HepG2 (cell line): ENCODE measurements around the gene WDR7. TPM values are rescaled to one million over a fixed set of nuclear protein-coding genes. Genes with fewer than 3 reads are reported as not detected.

Experiments
- ATAC-seq: fragments of 200-7000 bp; cut with Tn5 transposase; 3 replicates; pipeline ENCODE4 v1.9.1; 2020; ENCODE audit warnings: mild to moderate bottlenecking, moderate library complexity
- BruUV-seq: library from RNA; stranded (reverse); fragments of 400-500 nt; replicated peaks from 2 replicates; lab custom pipeline; 2021; lab: Mats Ljungman, UMichigan
- CTCF ChIA-PET: fragments of 300-600 bp; formaldehyde crosslinking; extraction: SDS; loops from one replicate; lab custom pipeline; 2021; ENCODE audit warnings: low total read pairs, inconsistent platforms, low intra/inter-chr PET ratio; lab: Yijun Ruan, JAX
- POLR2A ChIA-PET: fragments of 350-600 bp; sonication (Branson Sonifier 250); formaldehyde crosslinking; loops from one replicate; lab custom pipeline; 2020; ENCODE audit warnings: antibody characterized with exemption, inconsistent platforms; lab: Yijun Ruan, JAX
- DNase-seq: peaks from one replicate; pipeline ENCODE4 v3.0.0-alpha.2; 2015; ENCODE audit warnings: low spot score
- FAIRE-seq: peaks from 3 replicates; lab custom pipeline; 2011; peaks lifted over from hg19 to GRCh38; lab: Jason Lieb, UNC
- H2AFZ ChIP-seq: one replicate; pipeline ENCODE4 v1.6.1; 2011; ENCODE audit warnings: low read length, inconsistent platforms
- H3K27ac ChIP-seq: fragments of 300-600 bp; 3 replicates; pipeline ENCODE4 v1.8.0; 2011; ENCODE audit warnings: mixed run types, mild to moderate bottlenecking, mixed read lengths, low read length, inconsistent platforms; ENCODE audit not compliant: insufficient read depth; ENCODE audit errors: extremely low read length
- H3K27me3 ChIP-seq, 2 experiments: fragments of 200-600 bp in 1 of 2; 2 replicates in 1 of 2; 3 replicates in 1 of 2; pipeline versions ENCODE4 v1.6.0 to v1.8.0; 2011; ENCODE audit warnings: low read length in 2 of 2, mild to moderate bottlenecking in 2 of 2, moderate library complexity in 2 of 2, inconsistent platforms in 1 of 2; ENCODE audit not compliant: insufficient read depth in 2 of 2, control insufficient read depth in 1 of 2
- H3K36me3 ChIP-seq, 2 experiments: fragments of 200-600 bp in 1 of 2; replicated peaks in 1 of 2; 2 replicates in 1 of 2; 3 replicates in 1 of 2; pipeline versions ENCODE4 v1.5.1 to v1.8.0; 2011; ENCODE audit warnings: low read length in 2 of 2, inconsistent platforms in 1 of 2; ENCODE audit not compliant: insufficient read depth in 2 of 2, control insufficient read depth in 1 of 2
- H3K4me1 ChIP-seq: 2 replicates; pipeline ENCODE4 v1.5.1; 2012; ENCODE audit warnings: low read length, inconsistent platforms; ENCODE audit not compliant: insufficient read depth
- H3K4me2 ChIP-seq: 2 replicates; pipeline ENCODE4 v1.6.0; 2011; ENCODE audit warnings: low read depth, low read length, inconsistent platforms
- H3K4me3 ChIP-seq, 3 experiments: fragments of 200-600 bp in 1 of 3; sonication (generic), shearing (Covaris generic) in 1 of 3; replicated peaks in 1 of 3; 2 replicates each; pipeline ENCODE4 v1.5.1; 2011 to 2016; ENCODE audit warnings: low read length in 3 of 3, inconsistent platforms in 2 of 3, low read depth in 2 of 3, mild to moderate bottlenecking in 2 of 3, control low read depth in 1 of 3, mixed read lengths in 1 of 3; ENCODE audit not compliant: insufficient read depth in 1 of 3
- H3K79me2 ChIP-seq: one replicate; pipeline ENCODE4 v1.6.1; 2011; ENCODE audit warnings: low read length, inconsistent platforms; ENCODE audit not compliant: insufficient read depth
- H3K9ac ChIP-seq: 2 replicates; pipeline ENCODE4 v1.6.0; 2011; ENCODE audit warnings: mild to moderate bottlenecking, low read depth, low read length, inconsistent platforms; ENCODE audit not compliant: insufficient read depth
- H3K9me3 ChIP-seq: 2 replicates; pipeline ENCODE4 v1.5.1; 2012; ENCODE audit warnings: mild to moderate bottlenecking, low read length
- H4K20me1 ChIP-seq: 2 replicates; pipeline ENCODE4 v1.6.0; 2011; ENCODE audit warnings: inconsistent platforms, mild to moderate bottlenecking, low read length, moderate library complexity; ENCODE audit not compliant: insufficient read depth
- AGO2 ChIP-seq: fragments of 200-400 bp; formaldehyde crosslinking; optimal IDR thresholded peaks from 2 replicates; pipeline ENCODE3; 2017; ENCODE audit warnings: mild to moderate bottlenecking, low read depth, low read length, moderate library complexity
- ESRRA ChIP-seq: sonication (generic); formaldehyde crosslinking; IDR thresholded peaks from 2 replicates; pipeline ENCODE4 v1.5.1; 2020; ENCODE audit warnings: mild to moderate bottlenecking, low read depth, missing genetic modification reagents
- MEF2D ChIP-seq: sonication (generic); formaldehyde crosslinking; IDR thresholded peaks from 2 replicates; pipeline ENCODE4 v1.5.1; 2020; ENCODE audit warnings: mild to moderate bottlenecking, missing genetic modification reagents
- NFE2L2 ChIP-seq: fragments of 150-350 bp; IDR thresholded peaks from 2 replicates; pipeline ENCODE4 v1.6.1; 2014; ENCODE audit warnings: low read length
- NPAS2 ChIP-seq: sonication (generic); formaldehyde crosslinking; IDR thresholded peaks from 2 replicates; pipeline ENCODE4 v1.8.0; 2022; ENCODE audit warnings: mild to moderate bottlenecking, missing genetic modification reagents, borderline replicate concordance
- RARG ChIP-seq: sonication (generic); formaldehyde crosslinking; IDR thresholded peaks from 2 replicates; pipeline ENCODE4 v1.4.0; 2020; ENCODE audit warnings: low read depth, mild to moderate bottlenecking, missing genetic modification reagents
- SATB2 ChIP-seq: sonication (generic); formaldehyde crosslinking; IDR thresholded peaks from 2 replicates; pipeline ENCODE4 v1.5.0; 2020; ENCODE audit warnings: missing genetic modification reagents
- SOX6 ChIP-seq, 2 experiments: fragments of 450-650 bp in 1 of 2; sonication (generic) in 1 of 2; formaldehyde crosslinking in 1 of 2; IDR thresholded peaks; 2 replicates each; pipeline versions ENCODE4 v1.4.0 to v1.6.1; 2017 to 2020; ENCODE audit warnings: antibody characterized with exemption in 1 of 2, mild to moderate bottlenecking in 1 of 2, missing genetic modification reagents in 1 of 2
- TBP ChIP-seq: sonication (generic); formaldehyde crosslinking; IDR thresholded peaks from 2 replicates; pipeline ENCODE4 v1.5.0; 2020; ENCODE audit warnings: missing genetic modification reagents
- ZBTB42 ChIP-seq: sonication (generic); formaldehyde crosslinking; IDR thresholded peaks from 2 replicates; pipeline ENCODE4 v1.5.0; 2020; ENCODE audit warnings: mild to moderate bottlenecking, missing genetic modification reagents
- ZFP36 ChIP-seq: fragments of 150-350 bp; IDR thresholded peaks from 2 replicates; pipeline ENCODE4 v1.6.1; 2018; ENCODE audit warnings: borderline replicate concordance, low read length, low read depth; ENCODE audit not compliant: partially characterized antibody
- ZNF256 ChIP-seq: sonication (generic); formaldehyde crosslinking; conservative IDR thresholded peaks from 2 replicates; pipeline ENCODE4 v1.4.0; 2020; ENCODE audit warnings: missing genetic modification reagents
- ZNF792 ChIP-seq: IDR thresholded peaks from 2 replicates; pipeline ENCODE4 v1.6.1; 2016
- WGBS: methylation state at CpG from one replicate; pipeline ENCODE4 v1.1.6; 2017; ENCODE audit warnings: low lambda C conversion rate; 5-methylcytosine and 5-hydroxymethylcytosine counted together
- in situ Hi-C: cut with HindIII; loops from 2 replicates; pipeline ENCODE4 v1.10.0; 2017; ENCODE audit warnings: low pct_unique_long_range_greater_than_20kb; ENCODE audit not compliant: extremely low pct_ligation_motif_present
- intact Hi-C: fragments of 100-400 bp; cut with micrococcal nuclease; formaldehyde crosslinking; loops from one replicate; pipeline ENCODE4 v1.10.0; 2022; ENCODE audit not compliant: unreplicated experiment
- polyA plus RNA-seq, 8 experiments: library from polyadenylated mRNA; depleted of rRNA in 3 of 8; stranded (reverse) in 7 of 8; unstranded in 1 of 8; fragments of >200 nt; fragmentation: Illumina TruSeq in 4 of 8; extraction: Trizol in 4 of 8; gene quantifications; 2 replicates each; pipeline versions ENCODE4 v1.2.1 to v1.2.3, GENCODE V29; 2011 to 2016; ENCODE audit warnings: low read depth in 4 of 8, missing spikeins in 1 of 8, mixed read lengths in 1 of 8; ENCODE audit not compliant: insufficient read depth in 1 of 8
- total RNA-seq, 5 experiments: library from RNA; depleted of rRNA; stranded (reverse); fragments of >200 nt; fragmentation: Illumina TruSeq; extraction: Trizol; gene quantifications; 2 replicates each; pipeline ENCODE4 v1.2.3, GENCODE V29; 2016; ENCODE audit warnings: low read depth in 1 of 5

The WDR7 gene
- total and polyA plus RNA-seq, 2 of the 13 experiments (the other 11 are each of a cell fraction or from before 2014, with no cell fraction given) = 2.0 to 7.8 TPM

GRCh38 chr18:57062844-57063243 is 411.7 kb downstream of the WDR7 start:
- Histone ChIP-seq H3K4me1 (no peaks in the 10 kb centered on the region), H3K27me3 (peaks cover 0 to 11% of the 10 kb centered on the region in 2 experiments; a peak in 2 of 5 replicates), H2AFZ (no peak overlapping the region), H3K9me3 (no peaks in the 10 kb centered on the region), H3K79me2 (no peaks in the 10 kb centered on the region)
- intact Hi-C loops = no loop called here
- no peak for DNase-seq
- TF ChIP-seq SOX6 (IDR thresholded peaks at IDR 0.05) (no peak), SOX6 (CRISPR knock-in tag; IDR thresholded peaks at IDR 0.05) (no peak), AGO2 (no peak), ZBTB42 (CRISPR knock-in tag) (no peak), ESRRA (CRISPR knock-in tag) (no peak), MEF2D (CRISPR knock-in tag) (no peak), SATB2 (CRISPR knock-in tag) (no peak), ZNF792 (CRISPR knock-in tag) (no peak), RARG (CRISPR knock-in tag) (no peak), NFE2L2 (no peak), ZFP36 (no peak), NPAS2 (CRISPR knock-in tag) (no peak), ZNF256 (no peak), TBP (CRISPR knock-in tag) (no peak)
- TF ChIP-seq, all 625 proteins: peak for 0
- 31% methylated on average over 5 of the region's 11 CpGs for WGBS
- in situ Hi-C loops = no loop called here
- no peak overlapping the region for H3K4me2 ChIP-seq
- no TSS peak for BruUV-seq
- ChIA-PET POLR2A (no interaction called here), CTCF (no interaction called here)
- H3K9ac ChIP-seq = no peak overlapping the region
- no peak for ATAC-seq
- H3K4me3 ChIP-seq = no peak overlapping the region
- no peak overlapping the region for H3K27ac ChIP-seq
- H4K20me1 ChIP-seq = no peaks in the 10 kb centered on the region
- no peaks in the 10 kb centered on the region for H3K36me3 ChIP-seq
- FAIRE-seq = no peak
